Measurements from ENCODE around the gene JMJD4.

JMJD4 gene

DNA sequence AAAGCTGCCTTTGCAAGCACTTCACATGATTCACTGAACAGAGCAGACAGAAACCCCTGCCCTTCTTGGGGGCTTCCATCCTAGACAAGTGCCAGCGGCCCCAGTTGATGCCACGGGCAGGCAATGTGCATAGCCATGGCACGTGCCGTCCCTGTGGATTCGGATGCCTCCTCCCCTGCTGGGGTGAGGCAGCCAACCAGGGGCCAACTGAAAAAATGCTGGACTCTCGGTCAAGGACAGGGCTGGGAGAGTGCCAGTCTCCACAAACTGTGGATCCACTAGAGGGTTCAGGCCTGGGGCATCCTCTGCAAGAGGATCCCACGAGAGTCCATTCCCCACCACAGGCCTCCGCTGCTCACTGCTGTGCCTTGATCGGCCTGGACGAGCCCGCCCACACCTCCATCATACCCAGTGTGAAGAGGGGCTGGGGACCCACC is 3.8 kb downstream of the JMJD4 start:
- H3K27ac ChIP-seq: no peak overlapping the region
- TF ChIP-seq, protein P1, sequence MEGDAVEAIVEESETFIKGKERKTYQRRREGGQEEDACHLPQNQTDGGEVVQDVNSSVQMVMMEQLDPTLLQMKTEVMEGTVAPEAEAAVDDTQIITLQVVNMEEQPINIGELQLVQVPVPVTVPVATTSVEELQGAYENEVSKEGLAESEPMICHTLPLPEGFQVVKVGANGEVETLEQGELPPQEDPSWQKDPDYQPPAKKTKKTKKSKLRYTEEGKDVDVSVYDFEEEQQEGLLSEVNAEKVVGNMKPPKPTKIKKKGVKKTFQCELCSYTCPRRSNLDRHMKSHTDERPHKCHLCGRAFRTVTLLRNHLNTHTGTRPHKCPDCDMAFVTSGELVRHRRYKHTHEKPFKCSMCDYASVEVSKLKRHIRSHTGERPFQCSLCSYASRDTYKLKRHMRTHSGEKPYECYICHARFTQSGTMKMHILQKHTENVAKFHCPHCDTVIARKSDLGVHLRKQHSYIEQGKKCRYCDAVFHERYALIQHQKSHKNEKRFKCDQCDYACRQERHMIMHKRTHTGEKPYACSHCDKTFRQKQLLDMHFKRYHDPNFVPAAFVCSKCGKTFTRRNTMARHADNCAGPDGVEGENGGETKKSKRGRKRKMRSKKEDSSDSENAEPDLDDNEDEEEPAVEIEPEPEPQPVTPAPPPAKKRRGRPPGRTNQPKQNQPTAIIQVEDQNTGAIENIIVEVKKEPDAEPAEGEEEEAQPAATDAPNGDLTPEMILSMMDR (conservative IDR thresholded peaks at IDR 0.05): no peak

DNA sequence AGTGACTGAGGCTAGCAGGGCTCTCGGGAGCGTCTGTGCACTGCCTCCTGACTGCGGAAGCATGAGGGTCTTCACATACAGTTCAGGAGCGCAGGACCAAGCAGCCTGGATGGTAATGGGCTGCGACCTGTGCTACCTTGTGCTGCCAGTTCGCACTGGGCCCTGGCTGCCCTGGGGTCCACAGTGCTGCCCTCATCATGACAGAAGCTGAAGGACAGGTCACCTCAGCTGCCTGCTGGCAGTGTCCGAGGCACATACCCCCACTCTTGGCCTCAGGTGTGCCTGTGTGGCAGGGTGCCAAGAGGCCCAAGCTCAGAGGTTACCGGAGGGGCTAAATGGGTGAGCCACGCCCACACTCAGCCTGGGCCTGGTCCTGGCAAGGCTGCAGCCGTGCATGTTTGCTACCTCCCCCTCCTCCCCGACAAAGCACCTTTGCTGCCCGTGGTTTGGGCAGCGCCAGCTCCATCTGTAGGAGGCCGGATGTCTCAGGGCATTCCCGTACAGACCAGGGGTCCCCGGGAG is 4.4 kb downstream of the JMJD4 start:
- TF ChIP-seq, protein P1 (conservative IDR thresholded peaks at IDR 0.05): no peak
- no peak overlapping the region for H3K27ac ChIP-seq

DNA sequence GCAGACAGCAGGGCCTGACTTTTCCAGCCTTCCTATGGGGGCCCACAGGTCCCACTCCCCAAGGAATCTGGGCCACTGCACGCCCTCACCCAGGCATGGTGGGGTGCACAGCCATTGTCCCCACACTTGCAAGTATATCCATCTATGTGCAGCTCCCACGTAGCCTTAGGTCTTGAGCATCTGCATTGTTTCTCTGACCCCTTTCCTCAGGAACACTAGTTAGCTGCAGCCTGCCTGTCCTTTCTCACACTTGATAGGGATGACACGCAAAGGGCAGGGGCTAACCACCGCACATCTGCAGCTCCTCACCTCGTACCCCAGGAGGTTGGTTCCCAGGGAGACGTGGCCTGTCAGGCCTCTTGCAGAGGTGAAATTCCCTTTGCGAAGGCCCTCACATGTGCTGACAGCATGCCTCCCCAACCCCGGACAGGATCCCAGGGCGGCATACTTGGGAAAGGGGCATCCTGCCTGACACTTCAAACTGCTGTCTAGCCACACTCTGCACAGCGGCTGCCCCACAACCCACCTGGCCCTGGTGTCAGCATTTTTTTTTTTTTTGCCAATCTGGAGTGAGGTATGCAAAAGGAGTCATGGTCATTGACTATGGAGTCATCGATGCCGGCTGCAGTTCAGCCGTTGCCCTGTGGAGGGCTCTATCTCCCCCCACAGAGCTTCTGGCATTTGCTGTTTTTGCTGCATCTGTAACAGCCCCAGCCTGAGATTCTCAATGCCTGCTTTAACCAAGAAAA is 5.0 kb downstream of the JMJD4 start:
- TF ChIP-seq, protein P1 (conservative IDR thresholded peaks at IDR 0.05): peak; percentile 48
- H3K27ac ChIP-seq: no peak overlapping the region

DNA sequence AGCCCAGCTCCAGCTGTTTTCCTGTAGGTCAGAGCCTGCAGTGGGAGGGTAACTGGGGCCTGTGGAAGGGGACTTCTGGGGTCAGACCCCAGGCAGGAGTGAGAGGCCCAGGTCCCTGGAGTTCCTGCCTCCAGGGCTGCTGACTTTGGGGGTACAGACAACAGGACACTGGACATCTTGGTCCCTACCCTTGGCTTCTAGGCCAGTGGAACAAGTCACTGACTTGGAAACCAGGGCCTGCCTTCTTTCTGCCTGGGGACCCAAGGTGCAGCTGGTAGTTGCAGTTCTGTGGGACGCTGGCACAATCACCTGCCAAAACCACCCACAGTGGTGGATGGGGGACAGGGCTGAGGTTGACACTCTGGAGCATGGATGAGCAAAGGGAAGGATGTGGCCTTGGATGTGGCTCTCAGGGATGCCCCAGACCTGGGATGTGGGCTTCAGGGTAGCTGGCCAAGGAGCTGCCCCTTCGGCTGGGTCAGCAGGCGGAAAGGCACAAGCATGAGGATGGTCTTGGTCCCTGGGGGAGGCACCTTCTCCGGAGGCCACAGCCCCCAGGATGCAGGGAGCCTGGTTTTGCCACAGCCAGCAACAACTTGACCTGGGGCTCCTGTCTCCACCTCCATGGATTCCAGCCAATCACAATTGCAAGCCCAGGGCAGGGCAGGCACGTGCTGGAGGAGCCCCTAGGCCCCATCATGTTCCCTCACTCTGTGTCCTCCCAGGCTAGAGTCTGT is 5.8 kb downstream of the JMJD4 start:
- peak overlapping the region; percentile 62 for H3K27ac ChIP-seq
- TF ChIP-seq, protein P1 (conservative IDR thresholded peaks at IDR 0.05): no peak

DNA sequence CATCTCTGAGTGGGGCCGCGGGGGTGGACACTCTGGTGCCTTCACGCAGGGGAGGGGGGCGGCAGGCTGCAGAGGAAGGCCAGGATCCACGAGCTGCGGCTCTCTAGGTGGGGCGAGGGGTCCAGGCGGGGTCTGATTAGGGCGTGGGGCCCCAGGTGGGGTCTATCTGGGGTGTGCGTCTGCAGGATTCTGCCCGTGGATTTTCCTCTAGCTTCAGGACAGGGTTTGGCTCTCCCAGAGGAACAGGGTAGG is 6.3 kb downstream of the JMJD4 start:
- peak overlapping the region; percentile 62 for H3K27ac ChIP-seq

DNA sequence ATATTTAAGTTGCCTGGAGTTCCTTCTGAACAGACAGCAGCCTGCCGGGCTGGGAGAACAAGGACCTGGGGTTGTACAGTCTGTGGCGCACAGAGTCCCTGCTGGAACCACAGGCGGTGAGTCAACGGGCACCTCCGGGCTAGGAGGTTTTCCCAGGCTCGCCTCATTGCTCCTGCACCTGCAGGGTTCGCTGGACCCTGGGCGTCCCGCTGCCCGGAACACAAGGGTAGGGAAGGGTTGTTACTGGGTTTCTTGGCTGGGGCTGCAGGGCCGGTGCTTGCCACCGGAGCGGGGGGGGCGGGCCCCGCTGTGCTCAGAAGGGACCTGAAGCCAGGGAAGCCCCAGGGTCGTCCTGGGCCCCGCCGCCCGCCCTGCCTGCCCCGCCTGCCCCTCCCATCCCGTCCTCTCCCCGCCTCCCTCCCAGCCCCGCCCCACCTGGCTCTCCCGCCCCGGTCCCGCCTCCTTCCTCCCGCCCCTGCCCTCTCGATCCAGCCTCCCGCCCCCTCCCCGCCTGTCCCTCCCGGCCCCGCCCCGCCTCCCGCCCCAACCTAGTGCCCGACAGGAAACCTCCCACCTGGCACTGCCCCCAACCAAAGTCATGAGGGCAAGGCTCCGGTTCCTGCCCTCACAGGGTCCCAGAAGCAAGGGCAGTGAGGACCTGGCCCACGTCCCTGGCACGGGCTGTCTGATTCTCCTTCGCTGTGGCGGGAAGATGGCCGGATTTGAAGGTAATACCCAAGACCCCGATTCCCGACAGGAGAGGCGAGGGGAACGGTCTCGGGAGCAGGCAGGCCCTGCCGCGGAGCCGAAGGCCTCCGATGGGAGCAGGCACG is 6.8 kb downstream of the JMJD4 start:
- peak overlapping the region; percentile 62 for H3K27ac ChIP-seq
- TF ChIP-seq, protein P1 (conservative IDR thresholded peaks at IDR 0.05): no peak

More for the DNA sequence above, 6.3 kb downstream of the JMJD4 start:
- TF ChIP-seq, protein P1 (conservative IDR thresholded peaks at IDR 0.05): no peak

Measured in VCaP (cell line).